GM12874 (cell line): ENCODE results near the gene SH3BP5L.

Experiments used
- TF ChIP-seq, protein P1 (sequence below): IDR thresholded peaks from 2 replicates; pipeline ENCODE4 v1.5.1; 2011; ENCODE audit warnings: low read depth, mild to moderate bottlenecking, control low read depth, low read length, moderate library complexity; ENCODE audit not compliant: insufficient read depth

Gene SH3BP5L

DNA sequence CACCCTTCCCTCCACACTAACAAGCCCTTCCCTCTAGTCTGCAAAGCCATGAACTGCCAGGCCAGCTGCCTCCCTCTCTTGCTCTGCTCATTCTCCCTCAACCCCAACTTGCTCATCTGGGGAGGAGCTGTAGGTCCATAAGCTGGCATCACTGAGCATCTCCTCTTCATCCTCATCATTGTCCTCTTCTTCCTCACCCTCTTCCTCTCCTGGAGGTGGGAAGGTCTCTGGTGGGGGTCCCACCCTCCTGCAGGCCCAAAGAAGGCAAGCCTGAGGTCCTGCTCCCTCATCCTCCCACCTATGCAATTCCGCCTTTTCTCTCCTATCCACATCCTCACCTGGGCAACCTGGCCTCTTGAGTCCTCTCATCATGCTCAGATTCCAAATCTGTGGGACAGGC, 30.5 kb upstream of the SH3BP5L start:
- TF ChIP-seq, protein P1, sequence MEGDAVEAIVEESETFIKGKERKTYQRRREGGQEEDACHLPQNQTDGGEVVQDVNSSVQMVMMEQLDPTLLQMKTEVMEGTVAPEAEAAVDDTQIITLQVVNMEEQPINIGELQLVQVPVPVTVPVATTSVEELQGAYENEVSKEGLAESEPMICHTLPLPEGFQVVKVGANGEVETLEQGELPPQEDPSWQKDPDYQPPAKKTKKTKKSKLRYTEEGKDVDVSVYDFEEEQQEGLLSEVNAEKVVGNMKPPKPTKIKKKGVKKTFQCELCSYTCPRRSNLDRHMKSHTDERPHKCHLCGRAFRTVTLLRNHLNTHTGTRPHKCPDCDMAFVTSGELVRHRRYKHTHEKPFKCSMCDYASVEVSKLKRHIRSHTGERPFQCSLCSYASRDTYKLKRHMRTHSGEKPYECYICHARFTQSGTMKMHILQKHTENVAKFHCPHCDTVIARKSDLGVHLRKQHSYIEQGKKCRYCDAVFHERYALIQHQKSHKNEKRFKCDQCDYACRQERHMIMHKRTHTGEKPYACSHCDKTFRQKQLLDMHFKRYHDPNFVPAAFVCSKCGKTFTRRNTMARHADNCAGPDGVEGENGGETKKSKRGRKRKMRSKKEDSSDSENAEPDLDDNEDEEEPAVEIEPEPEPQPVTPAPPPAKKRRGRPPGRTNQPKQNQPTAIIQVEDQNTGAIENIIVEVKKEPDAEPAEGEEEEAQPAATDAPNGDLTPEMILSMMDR = no peak

DNA sequence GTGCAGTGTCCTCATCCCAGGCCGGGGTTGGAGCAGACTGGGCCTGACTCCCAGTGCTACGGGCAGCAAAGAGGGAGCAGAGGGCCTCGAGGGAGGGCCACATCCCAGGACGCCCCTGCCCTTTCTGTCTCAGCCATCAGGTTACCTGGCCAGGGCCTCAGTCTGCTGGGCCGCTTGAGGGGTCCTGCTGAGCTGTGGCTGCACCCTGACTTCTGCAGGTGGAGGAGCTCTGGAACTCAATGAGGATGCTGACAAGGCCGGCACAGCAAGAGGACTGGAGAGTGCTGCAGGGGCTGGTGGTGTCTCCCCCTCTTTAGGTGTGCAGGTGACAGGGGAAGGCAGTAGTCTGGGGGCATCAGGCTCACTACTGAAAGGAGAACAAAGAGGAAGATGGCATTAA, 29.9 kb upstream of the SH3BP5L start:
- TF ChIP-seq, protein P1 = no peak

DNA sequence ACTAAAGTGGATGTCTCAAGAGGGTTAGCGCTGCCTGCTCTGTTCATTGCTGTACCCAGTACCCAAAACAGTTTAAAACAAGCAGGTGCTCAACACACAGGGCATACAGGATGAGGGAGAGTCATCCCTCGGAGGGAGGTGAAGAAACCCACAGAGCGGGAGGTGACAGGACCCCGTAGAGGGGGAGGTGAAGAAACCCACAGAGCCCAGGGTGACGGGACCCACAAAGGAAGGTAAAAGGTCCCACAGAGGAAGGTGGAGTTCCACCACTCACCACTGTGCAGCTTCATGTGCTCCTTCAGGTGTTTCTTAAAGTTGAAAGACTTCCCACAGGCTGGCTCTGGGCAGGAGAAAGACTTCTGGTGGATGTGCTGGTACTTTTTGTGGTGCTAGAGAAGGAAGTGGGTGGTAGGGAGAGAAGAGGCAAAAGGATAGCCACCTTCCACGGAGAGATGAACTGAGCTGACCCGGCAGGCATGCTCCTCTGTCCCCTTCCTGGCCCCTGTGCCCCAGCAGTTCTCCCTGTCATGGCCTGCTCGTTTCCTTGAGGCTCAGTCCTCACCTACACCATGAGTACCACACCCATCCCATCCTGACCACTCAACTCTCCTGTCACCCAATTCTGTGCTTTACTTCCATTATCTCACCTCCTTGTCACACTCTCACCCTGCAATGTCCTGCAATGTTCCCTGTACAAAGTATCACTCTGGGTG, 28.1 kb upstream of the SH3BP5L start:
- TF ChIP-seq, protein P1 = no peak

DNA sequence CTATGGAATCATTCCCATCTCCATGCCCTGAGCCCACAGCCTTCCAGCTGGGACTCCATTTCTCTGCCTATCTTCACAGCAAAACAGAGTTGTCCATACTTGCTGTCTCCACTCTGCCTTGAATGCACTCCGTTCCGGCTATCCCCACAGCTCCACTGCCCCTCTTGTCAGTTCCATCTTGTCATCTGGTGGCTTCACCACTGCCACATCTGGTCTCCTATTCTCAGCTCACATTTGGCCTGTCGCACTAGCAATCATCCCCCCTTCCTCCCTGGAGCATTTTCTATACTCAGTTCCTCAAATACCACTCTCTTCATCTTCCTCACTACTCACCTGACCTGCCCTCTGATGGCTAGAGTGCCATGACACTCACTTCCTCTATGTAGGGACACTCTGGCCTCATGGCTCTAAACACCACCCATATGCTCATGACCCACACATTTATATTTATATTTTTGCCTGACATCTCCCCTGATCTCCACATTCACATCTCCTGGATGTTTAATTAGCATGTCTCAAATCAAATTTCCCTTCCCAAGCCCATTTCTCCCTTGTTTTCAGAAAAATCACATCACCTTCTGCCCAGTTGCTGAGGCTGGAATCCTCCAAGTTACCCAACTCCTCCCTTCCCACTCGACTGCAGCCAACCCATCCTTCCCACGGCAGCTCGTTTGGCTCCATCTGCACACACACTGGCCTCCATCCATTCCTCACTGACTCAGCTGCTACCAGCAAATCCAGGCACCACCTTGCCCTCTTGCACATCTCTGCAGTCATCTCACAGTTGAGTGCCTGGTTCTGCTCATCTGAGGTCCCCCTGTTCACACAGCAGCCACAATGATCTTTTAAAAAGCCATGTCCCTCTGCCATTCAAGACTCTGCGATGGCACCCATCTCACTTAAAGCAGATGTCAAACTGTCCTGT, 27.0 kb upstream of the SH3BP5L start:
- TF ChIP-seq, protein P1 = no peak

DNA sequence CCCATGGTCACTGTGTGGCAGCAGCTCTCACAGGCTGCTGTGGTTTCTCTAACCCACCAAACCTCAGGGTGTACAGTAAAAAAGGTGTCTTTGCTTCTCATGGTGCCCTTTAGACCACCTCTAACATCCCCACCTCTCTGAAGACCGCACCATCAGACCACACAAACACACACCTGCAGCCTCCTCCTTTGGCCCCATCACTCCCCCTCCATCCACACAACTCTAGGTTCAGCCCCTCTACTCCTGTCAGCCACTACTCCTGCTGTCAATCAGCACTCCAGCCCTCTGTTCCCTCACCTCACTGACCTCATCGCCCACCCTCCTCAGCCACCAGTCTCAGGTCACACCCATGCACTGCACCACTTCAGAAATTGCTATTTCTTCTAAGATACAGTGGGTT, 25.7 kb upstream of the SH3BP5L start:
- TF ChIP-seq, protein P1 = no peak

DNA sequence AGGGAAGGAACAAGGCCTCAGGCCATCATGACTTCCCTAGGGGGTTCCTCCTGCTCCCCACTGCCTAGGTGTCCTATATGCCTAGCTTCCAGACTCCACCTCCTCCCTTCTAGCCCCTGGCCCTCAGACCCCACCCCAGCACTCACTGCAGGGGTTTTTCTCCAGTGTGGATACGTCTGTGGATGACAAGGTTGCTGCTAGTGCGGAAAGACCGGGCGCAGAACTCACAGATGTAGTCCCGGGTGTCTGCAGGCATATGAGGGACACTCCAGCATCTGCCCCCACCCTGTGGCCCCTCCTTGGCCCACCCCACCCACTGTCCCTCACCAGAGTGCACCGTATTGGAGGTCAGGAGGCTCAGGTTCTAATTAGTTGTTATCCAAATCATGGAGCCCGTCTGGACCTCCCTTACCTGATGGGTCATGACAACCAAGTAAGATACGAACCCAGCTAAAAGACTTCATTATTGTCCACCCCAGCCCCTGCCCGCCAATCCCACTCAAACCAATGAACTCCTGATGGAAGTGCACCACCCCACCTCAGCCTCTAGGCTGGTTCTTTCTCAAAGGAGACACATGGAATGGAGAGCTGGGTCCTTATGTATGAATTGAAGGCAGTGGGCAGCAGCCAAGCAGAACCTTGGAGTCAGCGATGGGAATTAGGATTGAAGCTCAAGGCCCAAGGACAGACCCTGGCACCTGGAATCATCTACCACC, 25.0 kb upstream of the SH3BP5L start:
- TF ChIP-seq, protein P1 = no peak

DNA sequence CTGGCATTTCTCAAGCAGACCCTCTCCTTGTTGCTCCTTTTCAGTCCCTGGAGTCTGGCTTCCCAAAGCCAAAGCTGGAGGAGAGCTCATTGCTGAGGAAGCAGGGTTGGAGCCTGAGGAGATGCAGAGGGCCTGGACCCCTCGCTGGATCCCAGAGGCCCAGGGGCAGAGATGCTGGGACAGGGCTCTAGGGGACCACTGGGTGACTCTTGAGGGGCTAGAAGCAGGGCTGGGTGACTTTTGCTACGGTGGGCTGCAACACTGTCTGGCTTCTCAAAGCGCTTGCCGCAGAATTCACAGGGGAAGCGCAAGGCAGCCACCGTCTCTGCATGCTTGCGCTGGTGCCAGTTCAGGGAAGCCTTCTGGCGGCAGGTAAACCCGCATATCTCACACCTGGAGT, 24.4 kb upstream of the SH3BP5L start:
- TF ChIP-seq, protein P1 = no peak
